ENCODE measurements around the gene PDLIM7.
A peak's percentile ranks its signal among the peaks of the same experiment; 100 is the strongest.

PDLIM7 gene

GRCh38 chr5:177458912-177459350 lies 38.5 kb downstream of the PDLIM7 start:
- peak in 39 of 56 donors; percentile 21 to 89 (median 56) for DNase-seq

GRCh38 chr5:177457852-177458681 lies 39.3 kb downstream of the PDLIM7 start:
- no peak for DNase-seq

GRCh38 chr5:177456976-177457851 lies 40.2 kb downstream of the PDLIM7 start:
- DNase-seq: peak in 49 of 56 donors; percentile 26 to 86 (median 65)

- DNase-seq: no peak
Observed at GRCh38 chr5:177456591-177456964, 40.8 kb downstream of the PDLIM7 start.

- peak in 55 of 56 donors; percentile 11 to 93 (median 74) for DNase-seq
Observed at GRCh38 chr5:177455661-177456590, 41.5 kb downstream of the PDLIM7 start.

GRCh38 chr5:177455036-177455660 lies 42.3 kb downstream of the PDLIM7 start:
- peak in 37 of 56 donors; percentile 25 to 75 (median 51) for DNase-seq

GRCh38 chr5:177454397-177455035 lies 42.9 kb downstream of the PDLIM7 start:
- peak in 54 of 56 donors; percentile 9 to 93 (median 76) for DNase-seq

GRCh38 chr5:177453852-177454396 lies 43.5 kb downstream of the PDLIM7 start:
- DNase-seq: peak in 32 of 56 donors; percentile 25 to 74 (median 58)

GRCh38 chr5:177452688-177453638 lies 44.4 kb downstream of the PDLIM7 start:
- DNase-seq: peak in 39 of 56 donors; percentile 13 to 82 (median 47)

GRCh38 chr5:177450667-177451424 lies 46.6 kb downstream of the PDLIM7 start:
- DNase-seq: peak in 11 of 56 donors; percentile 16 to 57 (median 28)

GRCh38 chr5:177449140-177450061 lies 48.0 kb downstream of the PDLIM7 start:
- no peak for DNase-seq

- no peak for DNase-seq
Observed at GRCh38 chr5:177448244-177448950, 49.0 kb downstream of the PDLIM7 start.

- DNase-seq: peak in 55 of 56 donors; percentile 55 to 96 (median 84)
Observed at GRCh38 chr5:177447611-177448243, 49.7 kb downstream of the PDLIM7 start.

GRCh38 chr5:177447066-177447610 lies 50.3 kb downstream of the PDLIM7 start:
- peak in 51 of 56 donors; percentile 31 to 87 (median 73) for DNase-seq
